ENCODE measurements around the gene AMOTL2.

Gene AMOTL2

DNA sequence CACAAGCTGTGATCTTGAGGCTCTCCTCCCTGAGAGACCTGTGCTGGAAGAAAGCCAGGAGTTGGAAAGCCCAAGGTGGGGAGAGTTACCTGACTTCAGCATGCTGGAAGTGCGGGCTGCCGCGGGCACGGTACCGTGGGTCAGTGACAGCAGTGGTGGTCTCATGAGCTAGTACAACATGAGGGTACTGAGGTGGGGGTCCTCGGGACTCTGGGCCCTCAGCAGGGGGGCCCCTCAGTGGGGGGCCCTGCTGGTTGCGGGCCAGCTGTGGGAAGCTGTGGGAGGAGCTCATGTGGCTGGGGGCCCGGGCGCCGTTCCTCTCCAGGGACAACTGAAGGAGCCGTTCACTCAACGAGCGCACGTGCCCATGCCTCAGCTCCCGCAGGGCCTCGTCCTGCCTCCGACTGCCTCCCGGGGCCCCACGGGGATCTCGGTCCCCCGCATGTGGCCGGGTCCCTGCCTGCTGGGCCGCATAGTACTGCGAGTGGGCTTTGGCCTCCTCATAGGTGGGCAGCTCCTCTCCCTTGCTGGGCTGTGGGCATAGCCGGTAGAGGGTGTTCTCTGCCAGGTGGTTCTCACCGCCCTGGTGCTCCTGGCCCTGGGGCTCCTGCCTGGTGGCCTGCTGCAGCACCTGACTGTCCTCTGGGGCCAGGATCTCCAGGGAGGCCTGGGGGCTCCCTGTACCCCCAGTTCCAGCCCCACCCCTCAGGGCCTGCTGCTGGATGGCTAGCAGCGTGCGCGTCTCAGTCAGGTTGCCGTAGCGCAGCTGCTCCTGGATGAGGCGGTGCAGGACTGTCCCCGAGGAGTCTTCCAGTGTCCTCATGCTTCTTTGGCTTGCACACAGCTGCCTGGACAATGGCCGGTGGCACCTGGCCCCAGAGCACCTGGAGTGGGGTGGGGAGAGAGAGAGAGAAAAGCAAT, 3.4 kb downstream of the AMOTL2 start:
- Histone ChIP-seq H3K4me3 (replicated peaks; ENCODE audit: insufficient read depth, low read length) (no peak overlapping the region), H3K27me3 (ENCODE audit: insufficient read depth, poor library complexity, severe bottlenecking) (peaks cover 26% of the 10 kb centered on the region), H3K27ac (replicated peaks) (no peak overlapping the region)
- DNase-seq (ENCODE audit: low read depth in 1 of 2, low spot score in 1 of 2): no peak
- TF ChIP-seq GABPA (IDR thresholded peaks at IDR 0.05; ENCODE audit: low read depth) (no peak), SPI1 (IDR thresholded peaks at IDR 0.05; ENCODE audit: borderline replicate concordance, low read depth) (no peak), POLR2AphosphoS5 (IDR thresholded peaks at IDR 0.05; ENCODE audit: low read depth) (no peak)
- TF ChIP-seq, protein P1, sequence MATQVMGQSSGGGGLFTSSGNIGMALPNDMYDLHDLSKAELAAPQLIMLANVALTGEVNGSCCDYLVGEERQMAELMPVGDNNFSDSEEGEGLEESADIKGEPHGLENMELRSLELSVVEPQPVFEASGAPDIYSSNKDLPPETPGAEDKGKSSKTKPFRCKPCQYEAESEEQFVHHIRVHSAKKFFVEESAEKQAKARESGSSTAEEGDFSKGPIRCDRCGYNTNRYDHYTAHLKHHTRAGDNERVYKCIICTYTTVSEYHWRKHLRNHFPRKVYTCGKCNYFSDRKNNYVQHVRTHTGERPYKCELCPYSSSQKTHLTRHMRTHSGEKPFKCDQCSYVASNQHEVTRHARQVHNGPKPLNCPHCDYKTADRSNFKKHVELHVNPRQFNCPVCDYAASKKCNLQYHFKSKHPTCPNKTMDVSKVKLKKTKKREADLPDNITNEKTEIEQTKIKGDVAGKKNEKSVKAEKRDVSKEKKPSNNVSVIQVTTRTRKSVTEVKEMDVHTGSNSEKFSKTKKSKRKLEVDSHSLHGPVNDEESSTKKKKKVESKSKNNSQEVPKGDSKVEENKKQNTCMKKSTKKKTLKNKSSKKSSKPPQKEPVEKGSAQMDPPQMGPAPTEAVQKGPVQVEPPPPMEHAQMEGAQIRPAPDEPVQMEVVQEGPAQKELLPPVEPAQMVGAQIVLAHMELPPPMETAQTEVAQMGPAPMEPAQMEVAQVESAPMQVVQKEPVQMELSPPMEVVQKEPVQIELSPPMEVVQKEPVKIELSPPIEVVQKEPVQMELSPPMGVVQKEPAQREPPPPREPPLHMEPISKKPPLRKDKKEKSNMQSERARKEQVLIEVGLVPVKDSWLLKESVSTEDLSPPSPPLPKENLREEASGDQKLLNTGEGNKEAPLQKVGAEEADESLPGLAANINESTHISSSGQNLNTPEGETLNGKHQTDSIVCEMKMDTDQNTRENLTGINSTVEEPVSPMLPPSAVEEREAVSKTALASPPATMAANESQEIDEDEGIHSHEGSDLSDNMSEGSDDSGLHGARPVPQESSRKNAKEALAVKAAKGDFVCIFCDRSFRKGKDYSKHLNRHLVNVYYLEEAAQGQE (IDR thresholded peaks at IDR 0.05; ENCODE audit: insufficient replicate concordance, low read depth): no peak

DNA sequence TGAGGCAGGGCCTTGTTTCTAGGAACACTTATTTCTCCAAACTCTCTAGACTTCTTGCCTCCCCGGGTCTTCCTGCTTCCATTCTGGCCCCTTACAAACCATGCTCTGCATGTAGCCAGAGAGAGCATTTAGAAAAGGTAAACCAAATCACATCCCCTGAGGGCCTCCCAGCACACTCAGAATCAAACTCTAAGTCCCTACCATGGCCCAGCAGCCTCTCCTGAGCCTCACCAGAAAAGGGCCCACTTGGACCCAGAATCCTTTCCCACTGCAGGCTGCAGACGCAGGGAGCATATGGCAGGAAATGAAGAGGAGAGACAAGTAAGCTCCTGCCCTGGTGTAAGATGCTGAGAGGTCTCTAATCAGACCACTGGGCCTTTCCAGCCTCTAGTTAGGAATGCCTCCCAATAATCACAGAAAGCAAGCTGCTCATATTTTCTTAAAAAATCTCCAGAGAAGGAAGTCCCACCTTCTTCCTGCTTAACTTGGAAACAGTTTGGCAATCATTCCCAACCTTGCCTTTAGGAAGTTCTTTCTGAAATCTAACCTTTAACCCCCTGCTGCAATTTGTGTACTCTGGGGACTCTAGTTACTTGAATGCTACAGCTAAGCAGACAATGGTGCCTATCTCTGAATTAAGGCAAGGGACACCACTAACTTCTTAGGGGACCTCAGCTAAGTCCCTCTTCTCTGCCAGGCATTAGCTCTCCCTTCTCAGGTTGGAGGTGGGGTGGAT, 4.2 kb downstream of the AMOTL2 start:
- no peak overlapping the region for H3K4me3 ChIP-seq (replicated peaks; ENCODE audit: insufficient read depth, low read length)
- H3K27me3 ChIP-seq (ENCODE audit: insufficient read depth, poor library complexity, severe bottlenecking): peaks cover 20% of the 10 kb centered on the region
- TF ChIP-seq POLR2AphosphoS5 (IDR thresholded peaks at IDR 0.05; ENCODE audit: low read depth): no peak
- no peak for TF ChIP-seq GABPA (IDR thresholded peaks at IDR 0.05; ENCODE audit: low read depth)
- TF ChIP-seq SPI1 (IDR thresholded peaks at IDR 0.05; ENCODE audit: borderline replicate concordance, low read depth): no peak
- TF ChIP-seq, protein P2, sequence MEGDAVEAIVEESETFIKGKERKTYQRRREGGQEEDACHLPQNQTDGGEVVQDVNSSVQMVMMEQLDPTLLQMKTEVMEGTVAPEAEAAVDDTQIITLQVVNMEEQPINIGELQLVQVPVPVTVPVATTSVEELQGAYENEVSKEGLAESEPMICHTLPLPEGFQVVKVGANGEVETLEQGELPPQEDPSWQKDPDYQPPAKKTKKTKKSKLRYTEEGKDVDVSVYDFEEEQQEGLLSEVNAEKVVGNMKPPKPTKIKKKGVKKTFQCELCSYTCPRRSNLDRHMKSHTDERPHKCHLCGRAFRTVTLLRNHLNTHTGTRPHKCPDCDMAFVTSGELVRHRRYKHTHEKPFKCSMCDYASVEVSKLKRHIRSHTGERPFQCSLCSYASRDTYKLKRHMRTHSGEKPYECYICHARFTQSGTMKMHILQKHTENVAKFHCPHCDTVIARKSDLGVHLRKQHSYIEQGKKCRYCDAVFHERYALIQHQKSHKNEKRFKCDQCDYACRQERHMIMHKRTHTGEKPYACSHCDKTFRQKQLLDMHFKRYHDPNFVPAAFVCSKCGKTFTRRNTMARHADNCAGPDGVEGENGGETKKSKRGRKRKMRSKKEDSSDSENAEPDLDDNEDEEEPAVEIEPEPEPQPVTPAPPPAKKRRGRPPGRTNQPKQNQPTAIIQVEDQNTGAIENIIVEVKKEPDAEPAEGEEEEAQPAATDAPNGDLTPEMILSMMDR (IDR thresholded peaks at IDR 0.05; ENCODE audit: insufficient read depth, low read length): no peak
- TF ChIP-seq, protein P1 (IDR thresholded peaks at IDR 0.05; ENCODE audit: insufficient replicate concordance, low read depth): no peak
- no peak overlapping the region for H3K27ac ChIP-seq (replicated peaks)
- DNase-seq (ENCODE audit: low read depth in 1 of 2, low spot score in 1 of 2): no peak

DNA sequence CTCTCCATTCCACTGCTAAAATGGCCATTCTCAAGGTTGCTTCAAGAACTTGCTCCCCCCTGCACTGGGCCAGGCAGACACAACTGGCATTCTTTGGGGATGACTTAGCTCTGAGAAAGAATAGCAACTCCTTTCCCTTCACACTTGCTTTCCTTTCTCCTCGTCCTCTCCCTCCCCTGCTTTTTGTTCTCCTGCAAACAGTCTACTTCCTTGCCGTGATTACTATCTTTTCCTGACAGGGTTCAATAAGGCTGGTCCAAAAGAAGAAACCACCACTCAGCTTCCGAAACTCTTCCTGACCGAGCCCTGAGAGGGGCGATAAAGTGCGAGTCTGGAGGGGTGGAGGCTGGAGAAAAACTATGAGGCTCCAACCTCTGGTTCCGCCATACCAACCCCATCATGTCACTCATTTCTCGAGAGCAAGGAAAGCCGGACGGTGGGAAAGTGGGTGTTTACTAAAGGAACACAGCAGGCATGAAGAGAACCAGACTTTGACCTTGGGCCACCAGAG, 5.0 kb downstream of the AMOTL2 start:
- Histone ChIP-seq H3K27ac (replicated peaks) (no peak overlapping the region), H3K4me3 (replicated peaks; ENCODE audit: insufficient read depth, low read length) (no peak overlapping the region), H3K27me3 (ENCODE audit: insufficient read depth, poor library complexity, severe bottlenecking) (peaks cover 22% of the 10 kb centered on the region)
- TF ChIP-seq SPI1 (IDR thresholded peaks at IDR 0.05; ENCODE audit: borderline replicate concordance, low read depth) (no peak), GABPA (IDR thresholded peaks at IDR 0.05; ENCODE audit: low read depth) (no peak), POLR2AphosphoS5 (IDR thresholded peaks at IDR 0.05; ENCODE audit: low read depth) (no peak)
- TF ChIP-seq, protein P2 (IDR thresholded peaks at IDR 0.05; ENCODE audit: insufficient read depth, low read length): no peak
- TF ChIP-seq, protein P1 (IDR thresholded peaks at IDR 0.05; ENCODE audit: insufficient replicate concordance, low read depth): no peak
- DNase-seq (ENCODE audit: low read depth in 1 of 2, low spot score in 1 of 2): no peak

Data from HL-60 (cell line).